ENCODE data around the gene GPR173.

GPR173 gene

GRCh38 chrX:53091354-53091753 is 42.8 kb downstream of the GPR173 start:
- DNase-seq = no peak

GRCh38 chrX:53093177-53093655 is 44.6 kb downstream of the GPR173 start:
- DNase-seq = peak; percentile 81 to 88

GRCh38 chrX:53093748-53094581 is 45.4 kb downstream of the GPR173 start, which contains the start of gene KANTR:
Gene KANTR (plus strand): TSS chrX:53094142. CDS start chrX:53124273, 30,131 bp downstream.
- peak; percentile 94 to 99 for DNase-seq

GRCh38 chrX:53094582-53094905 is 46.0 kb downstream of the GPR173 start:
- no peak for DNase-seq

- DNase-seq = no peak
These were observed 47.2 kb downstream of the GPR173 start for GRCh38 chrX:53095796-53096195.

- no peak for DNase-seq
These were observed 66.4 kb downstream of the GPR173 start for GRCh38 chrX:53114864-53115549.

GRCh38 chrX:53115550-53115874 is 66.9 kb downstream of the GPR173 start:
- DNase-seq = no peak

GRCh38 chrX:53116101-53116500 is 67.5 kb downstream of the GPR173 start:
- DNase-seq = no peak

GRCh38 chrX:53122013-53122412 is 73.4 kb downstream of the GPR173 start:
- DNase-seq = no peak

- DNase-seq = no peak
These were observed 76.9 kb downstream of the GPR173 start for GRCh38 chrX:53125506-53125905.

GRCh38 chrX:53126377-53126776 is 77.8 kb downstream of the GPR173 start:
- DNase-seq = no peak

- no peak for DNase-seq
These were observed 79.6 kb downstream of the GPR173 start for GRCh38 chrX:53128097-53128749.

Data from NCI-H524 (cell line).